MM.1S (cell line): ENCODE results near the gene RBM4.

ENCODE experiments used
- DNase-seq: peaks from one replicate; pipeline ENCODE4 v3.0.0-alpha.2; 2015
- H2AFZ ChIP-seq: fragments of 300-600 bp; sonication (generic); 2 replicates; pipeline ENCODE4 v1.6.0; 2016; ENCODE audit warnings: antibody characterized with exemption, low read length
- H3F3A ChIP-seq: fragments of 300-600 bp; sonication (generic); 2 replicates; pipeline ENCODE4 v1.6.1; 2016; ENCODE audit warnings: mild to moderate bottlenecking, antibody characterized with exemption, low read length, moderate library complexity, mixed read lengths; ENCODE audit not compliant: insufficient read depth
- H3K27ac ChIP-seq: fragments of 300-600 bp; sonication (generic); 2 replicates; pipeline ENCODE4 v1.5.1; 2016; ENCODE audit warnings: mild to moderate bottlenecking, low read length
- H3K27me3 ChIP-seq: fragments of 300-600 bp; sonication (generic); replicated peaks from 2 replicates; pipeline ENCODE4 v1.6.0; 2016; ENCODE audit warnings: low read length; ENCODE audit not compliant: insufficient read depth
- H3K36me3 ChIP-seq: fragments of 300-600 bp; sonication (generic); replicated peaks from 2 replicates; pipeline ENCODE4 v1.6.1; 2016; ENCODE audit warnings: mild to moderate bottlenecking, low read length, mixed read lengths; ENCODE audit not compliant: insufficient read depth
- H3K4me1 ChIP-seq: fragments of 300-600 bp; sonication (generic); 2 replicates; pipeline ENCODE4 v1.6.1; 2016; ENCODE audit warnings: low read length, mixed read lengths
- H3K4me2 ChIP-seq: fragments of 300-600 bp; sonication (generic); 2 replicates; pipeline ENCODE4 v1.6.0; 2016; ENCODE audit warnings: low read depth, low read length
- H3K4me3 ChIP-seq: fragments of 300-600 bp; sonication (generic); 2 replicates; pipeline ENCODE4 v1.5.1; 2016; ENCODE audit warnings: low read length, mixed read lengths
- H3K79me2 ChIP-seq: fragments of 300-600 bp; sonication (generic); 2 replicates; pipeline ENCODE4 v1.6.1; 2016; ENCODE audit warnings: mixed run types, low read length, mixed read lengths
- H3K9ac ChIP-seq: fragments of 300-600 bp; sonication (generic); 2 replicates; pipeline ENCODE4 v1.6.1; 2016; ENCODE audit warnings: low read length, mixed read lengths
- H3K9me2 ChIP-seq: fragments of 300-600 bp; sonication (generic); replicated peaks from 2 replicates; pipeline ENCODE4 v1.6.1; 2016; ENCODE audit warnings: mild to moderate bottlenecking, low read length, mixed read lengths; ENCODE audit not compliant: insufficient read depth
- H3K9me3 ChIP-seq: fragments of 300-600 bp; sonication (generic); replicated peaks from 2 replicates; pipeline ENCODE4 v1.6.1; 2016; ENCODE audit warnings: mild to moderate bottlenecking, low read length, mixed read lengths; ENCODE audit not compliant: insufficient read depth
- H4K20me1 ChIP-seq: fragments of 300-600 bp; sonication (generic); 2 replicates; pipeline ENCODE4 v1.6.1; 2016; ENCODE audit warnings: mild to moderate bottlenecking, low read length, moderate library complexity, mixed read lengths; ENCODE audit not compliant: insufficient read depth
- CTCF ChIP-seq: fragments of 300-600 bp; sonication (generic); IDR thresholded peaks from 2 replicates; pipeline ENCODE4 v1.5.1; 2016; ENCODE audit warnings: antibody characterized with exemption, low read length, mixed read lengths
- EZH2 ChIP-seq: fragments of 300-600 bp; sonication (generic); optimal IDR thresholded peaks from 2 replicates; pipeline ENCODE3; 2017; ENCODE audit warnings: low read depth, mild to moderate bottlenecking, antibody characterized with exemption, low read length, mixed read lengths
- EZH2phosphoT487 ChIP-seq: fragments of 300-600 bp; sonication (generic); IDR thresholded peaks from 2 replicates; pipeline ENCODE4 v1.6.1; 2018; ENCODE audit warnings: antibody characterized with exemption, low read length

The RBM4 gene

GRCh38 chr11:66685276-66686099, 47.0 kb downstream of the RBM4 start:
- no peak for DNase-seq
- H3K4me2 ChIP-seq: no peak overlapping the region
- no peaks in the 10 kb centered on the region for H3F3A ChIP-seq
- TF ChIP-seq CTCF: no peak
- no peak for TF ChIP-seq EZH2
- TF ChIP-seq EZH2phosphoT487: no peak
- no peak overlapping the region for H3K27ac ChIP-seq
- no peaks in the 10 kb centered on the region for H4K20me1 ChIP-seq
- H2AFZ ChIP-seq: no peak overlapping the region
- no peaks in the 10 kb centered on the region for H3K27me3 ChIP-seq
- H3K4me1 ChIP-seq: no peaks in the 10 kb centered on the region
- no peaks in the 10 kb centered on the region for H3K9me3 ChIP-seq
- no peak overlapping the region for H3K9ac ChIP-seq
- H3K4me3 ChIP-seq: no peak overlapping the region
- no peaks in the 10 kb centered on the region for H3K36me3 ChIP-seq
- H3K9me2 ChIP-seq: no peaks in the 10 kb centered on the region
- H3K79me2 ChIP-seq: no peaks in the 10 kb centered on the region

GRCh38 chr11:66686100-66686785, 47.7 kb downstream of the RBM4 start:
- no peak overlapping the region for H2AFZ ChIP-seq
- no peaks in the 10 kb centered on the region for H3F3A ChIP-seq
- no peaks in the 10 kb centered on the region for H3K36me3 ChIP-seq
- no peaks in the 10 kb centered on the region for H3K9me3 ChIP-seq
- no peaks in the 10 kb centered on the region for H3K4me1 ChIP-seq
- no peak overlapping the region for H3K27ac ChIP-seq
- H3K27me3 ChIP-seq: no peaks in the 10 kb centered on the region
- no peaks in the 10 kb centered on the region for H4K20me1 ChIP-seq
- no peaks in the 10 kb centered on the region for H3K9me2 ChIP-seq
- no peak overlapping the region for H3K4me2 ChIP-seq
- DNase-seq: no peak
- H3K9ac ChIP-seq: no peak overlapping the region
- no peak overlapping the region for H3K4me3 ChIP-seq
- H3K79me2 ChIP-seq: no peaks in the 10 kb centered on the region
- TF ChIP-seq EZH2 (no peak), CTCF (no peak), EZH2phosphoT487 (no peak)

- no peak for DNase-seq
- no peaks in the 10 kb centered on the region for H3K79me2 ChIP-seq
- no peak overlapping the region for H3K9ac ChIP-seq
- H3K27me3 ChIP-seq: no peaks in the 10 kb centered on the region
- H2AFZ ChIP-seq: no peak overlapping the region
- H3K27ac ChIP-seq: no peak overlapping the region
- TF ChIP-seq EZH2 (no peak), EZH2phosphoT487 (no peak), CTCF (no peak)
- H3F3A ChIP-seq: no peaks in the 10 kb centered on the region
- no peak overlapping the region for H3K4me3 ChIP-seq
- H3K36me3 ChIP-seq: no peaks in the 10 kb centered on the region
- H3K4me2 ChIP-seq: no peak overlapping the region
- no peaks in the 10 kb centered on the region for H3K9me3 ChIP-seq
- H3K4me1 ChIP-seq: no peaks in the 10 kb centered on the region
- H3K9me2 ChIP-seq: no peaks in the 10 kb centered on the region
- H4K20me1 ChIP-seq: no peaks in the 10 kb centered on the region
Observed at GRCh38 chr11:66686801-66687750, 48.6 kb downstream of the RBM4 start.
